H1 (cell line): ENCODE measurements around the gene LDB1.

Experiments
- CBX8 ChIP-seq: fragments of 300-800, 300-1000 bp; sonication (generic); IDR thresholded peaks from 2 replicates; pipeline ENCODE4 v1.7.1; 2016; ENCODE audit warnings: low read depth, low read length, borderline replicate concordance
- CEBPB ChIP-seq: IDR thresholded peaks from 2 replicates; pipeline ENCODE4 v1.6.1; 2012; ENCODE audit warnings: low read depth, low read length
- EGR1 ChIP-seq: IDR thresholded peaks from 2 replicates; pipeline ENCODE4 v1.6.1; 2011; ENCODE audit warnings: low read depth, low read length, borderline replicate concordance
- EP300 ChIP-seq, 2 experiments: IDR thresholded peaks; 1 replicate in 1 of 2; 2 replicates in 1 of 2; pipeline ENCODE4 v1.6.1; 2011 to 2012; ENCODE audit warnings: low read depth in 2 of 2, low read length in 2 of 2, mild to moderate bottlenecking in 2 of 2, borderline replicate concordance in 1 of 2, inconsistent platforms in 1 of 2, moderate library complexity in 1 of 2
- EZH2 ChIP-seq: fragments of 200-600 bp; sonication (generic); IDR thresholded peaks from 2 replicates; pipeline ENCODE4 v1.7.1; 2012; ENCODE audit warnings: low read depth, mild to moderate bottlenecking, moderate library complexity, low read length, inconsistent platforms; ENCODE audit not compliant: severe bottlenecking
- HDAC6 ChIP-seq: IDR thresholded peaks from one replicate; pipeline ENCODE4 v1.7.1; 2012; ENCODE audit warnings: low read depth, mild to moderate bottlenecking, inconsistent platforms, low read length, moderate library complexity
- PHF8 ChIP-seq: fragments of 200-600 bp; sonication (generic); conservative IDR thresholded peaks from 2 replicates; pipeline ENCODE4 v1.7.1; 2012; ENCODE audit warnings: low read depth, mild to moderate bottlenecking, inconsistent platforms, low read length, moderate library complexity
- POLR2A ChIP-seq, 2 experiments: IDR thresholded peaks; 1 replicate in 1 of 2; 2 replicates in 1 of 2; pipeline ENCODE4 v1.6.1; 2011; ENCODE audit warnings: low read depth in 2 of 2, low read length in 2 of 2, mild to moderate bottlenecking in 2 of 2; ENCODE audit errors: control extremely low read depth in 1 of 2
- POLR2AphosphoS5 ChIP-seq: IDR thresholded peaks from 2 replicates; pipeline ENCODE4 v1.6.1; 2011; ENCODE audit warnings: low read depth, low read length
- SP2 ChIP-seq: IDR thresholded peaks from 2 replicates; pipeline ENCODE4 v1.6.1; 2012; ENCODE audit warnings: mild to moderate bottlenecking, low read length, inconsistent platforms
- ZNF274 ChIP-seq: IDR thresholded peaks from 2 replicates; pipeline ENCODE4 v1.7.0; 2012; ENCODE audit warnings: low read length, borderline replicate concordance; ENCODE audit errors: extremely low read depth
- TF ChIP-seq, protein P1 (sequence below): IDR thresholded peaks from 2 replicates; pipeline ENCODE4 v1.6.1; 2012; ENCODE audit warnings: low read length, inconsistent platforms
- TF ChIP-seq, protein P2 (sequence below), 3 experiments: IDR thresholded peaks; 1 replicate in 2 of 3; 2 replicates in 1 of 3; pipeline versions ENCODE4 v1.5.1 to v1.6.1; 2011; ENCODE audit warnings: low read length in 3 of 3, mild to moderate bottlenecking in 3 of 3, inconsistent platforms in 2 of 3, low read depth in 1 of 3, moderate library complexity in 1 of 3; ENCODE audit not compliant: insufficient read depth in 1 of 3; ENCODE audit errors: control extremely low read depth in 1 of 3
- TF ChIP-seq, protein P3 (sequence below): IDR thresholded peaks from 2 replicates; pipeline ENCODE4 v1.6.1; 2011; ENCODE audit warnings: low read length, improper control_type of control experiment

DNA sequence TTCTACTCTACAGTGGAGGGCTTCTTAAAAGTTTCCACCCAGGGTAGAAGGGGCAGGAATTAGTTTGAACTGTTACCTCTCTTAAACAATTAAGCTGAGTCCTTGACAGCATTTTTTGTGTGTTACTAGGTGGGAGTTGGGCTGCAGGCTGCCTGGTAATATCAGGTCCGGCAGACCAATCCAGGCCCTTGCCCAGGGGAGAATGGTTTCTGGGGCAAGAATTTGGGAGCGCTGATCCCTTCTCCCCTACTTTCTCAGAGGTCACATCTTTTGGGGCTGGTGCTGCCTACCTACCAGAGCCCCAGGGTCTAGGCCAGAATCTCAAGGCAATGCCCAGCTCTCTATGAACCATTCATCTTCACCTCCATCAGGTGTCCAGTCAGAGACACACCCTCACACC is 14.2 kb upstream of the LDB1 start:
- TF ChIP-seq SP2 (no peak), POLR2A (IDR thresholded peaks at IDR 0.05; ENCODE audit: control extremely low read depth in 1 of 2, low read depth in 2 of 2, low read length in 2 of 2) (no peak), POLR2AphosphoS5 (no peak), CEBPB (no peak), EP300 (IDR thresholded peaks at IDR 0.05; ENCODE audit: borderline replicate concordance in 1 of 2, low read depth in 2 of 2, low read length in 2 of 2) (no peak), HDAC6 (no peak), EZH2 (no peak), PHF8 (no peak), CBX8 (no peak), ZNF274 (no peak), EGR1 (no peak)
- TF ChIP-seq, protein P1, sequence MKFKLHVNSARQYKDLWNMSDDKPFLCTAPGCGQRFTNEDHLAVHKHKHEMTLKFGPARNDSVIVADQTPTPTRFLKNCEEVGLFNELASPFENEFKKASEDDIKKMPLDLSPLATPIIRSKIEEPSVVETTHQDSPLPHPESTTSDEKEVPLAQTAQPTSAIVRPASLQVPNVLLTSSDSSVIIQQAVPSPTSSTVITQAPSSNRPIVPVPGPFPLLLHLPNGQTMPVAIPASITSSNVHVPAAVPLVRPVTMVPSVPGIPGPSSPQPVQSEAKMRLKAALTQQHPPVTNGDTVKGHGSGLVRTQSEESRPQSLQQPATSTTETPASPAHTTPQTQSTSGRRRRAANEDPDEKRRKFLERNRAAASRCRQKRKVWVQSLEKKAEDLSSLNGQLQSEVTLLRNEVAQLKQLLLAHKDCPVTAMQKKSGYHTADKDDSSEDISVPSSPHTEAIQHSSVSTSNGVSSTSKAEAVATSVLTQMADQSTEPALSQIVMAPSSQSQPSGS, result no peak
- TF ChIP-seq, protein P2, sequence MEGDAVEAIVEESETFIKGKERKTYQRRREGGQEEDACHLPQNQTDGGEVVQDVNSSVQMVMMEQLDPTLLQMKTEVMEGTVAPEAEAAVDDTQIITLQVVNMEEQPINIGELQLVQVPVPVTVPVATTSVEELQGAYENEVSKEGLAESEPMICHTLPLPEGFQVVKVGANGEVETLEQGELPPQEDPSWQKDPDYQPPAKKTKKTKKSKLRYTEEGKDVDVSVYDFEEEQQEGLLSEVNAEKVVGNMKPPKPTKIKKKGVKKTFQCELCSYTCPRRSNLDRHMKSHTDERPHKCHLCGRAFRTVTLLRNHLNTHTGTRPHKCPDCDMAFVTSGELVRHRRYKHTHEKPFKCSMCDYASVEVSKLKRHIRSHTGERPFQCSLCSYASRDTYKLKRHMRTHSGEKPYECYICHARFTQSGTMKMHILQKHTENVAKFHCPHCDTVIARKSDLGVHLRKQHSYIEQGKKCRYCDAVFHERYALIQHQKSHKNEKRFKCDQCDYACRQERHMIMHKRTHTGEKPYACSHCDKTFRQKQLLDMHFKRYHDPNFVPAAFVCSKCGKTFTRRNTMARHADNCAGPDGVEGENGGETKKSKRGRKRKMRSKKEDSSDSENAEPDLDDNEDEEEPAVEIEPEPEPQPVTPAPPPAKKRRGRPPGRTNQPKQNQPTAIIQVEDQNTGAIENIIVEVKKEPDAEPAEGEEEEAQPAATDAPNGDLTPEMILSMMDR (IDR thresholded peaks at IDR 0.05; ENCODE audit: control extremely low read depth in 1 of 3, insufficient read depth in 1 of 3, low read depth in 1 of 3, low read length in 3 of 3), result no peak
- TF ChIP-seq, protein P3, sequence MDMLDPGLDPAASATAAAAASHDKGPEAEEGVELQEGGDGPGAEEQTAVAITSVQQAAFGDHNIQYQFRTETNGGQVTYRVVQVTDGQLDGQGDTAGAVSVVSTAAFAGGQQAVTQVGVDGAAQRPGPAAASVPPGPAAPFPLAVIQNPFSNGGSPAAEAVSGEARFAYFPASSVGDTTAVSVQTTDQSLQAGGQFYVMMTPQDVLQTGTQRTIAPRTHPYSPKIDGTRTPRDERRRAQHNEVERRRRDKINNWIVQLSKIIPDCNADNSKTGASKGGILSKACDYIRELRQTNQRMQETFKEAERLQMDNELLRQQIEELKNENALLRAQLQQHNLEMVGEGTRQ, result no peak
